PC-9 (cell line): Measurements from ENCODE around the gene SRPK1. TPM values are rescaled to one million over a fixed set of nuclear protein-coding genes. Genes with fewer than 3 reads are reported as not detected.
A peak's percentile ranks its signal among the peaks of the same experiment; 100 is the strongest.

ENCODE experiments used
- BruUV-seq: library from RNA; stranded (reverse); fragments of 400-500 nt; replicated peaks from 2 replicates; lab custom pipeline; 2021; lab: Mats Ljungman, UMichigan
- CTCF ChIA-PET: fragments of 300-600 bp; sonication (Branson Sonifier 250); formaldehyde crosslinking; loops from one replicate; lab custom pipeline; 2022; ENCODE audit warnings: antibody characterized with exemption; lab: Charles Lee
- POLR2A ChIA-PET: fragments of 300-600 bp; sonication (Branson Sonifier 250); formaldehyde crosslinking; loops from one replicate; lab custom pipeline; 2022; ENCODE audit warnings: antibody characterized with exemption; ENCODE audit not compliant: unreplicated experiment; lab: Charles Lee
- DNase-seq, 2 experiments: peaks; one replicate each; pipeline versions ENCODE4 v3.0.0 to v3.0.0-alpha.2; 2015 to 2022; ENCODE audit warnings: mixed read lengths in 1 of 2
- H2AFZ ChIP-seq: fragments of 200-600 bp; sonication (generic); 2 replicates; pipeline ENCODE4 v1.8.1; 2017; ENCODE audit warnings: antibody characterized with exemption
- H3F3A ChIP-seq: fragments of 200-600 bp; sonication (generic); 2 replicates; pipeline ENCODE4 v1.8.1; 2017; ENCODE audit warnings: antibody characterized with exemption, mild to moderate bottlenecking, low read depth; ENCODE audit not compliant: insufficient read depth
- H3K27ac ChIP-seq: fragments of 200-600 bp; sonication (generic); 2 replicates; pipeline ENCODE4 v1.6.1; 2016; ENCODE audit warnings: mixed run types
- H3K27me3 ChIP-seq: fragments of 200-600 bp; sonication (generic); 2 replicates; pipeline ENCODE4 v1.6.1; 2016; ENCODE audit warnings: low read depth, mixed run types; ENCODE audit not compliant: insufficient read depth
- H3K36me3 ChIP-seq: fragments of 200-600 bp; sonication (generic); 2 replicates; pipeline ENCODE4 v1.6.1; 2016; ENCODE audit warnings: low read depth, mixed run types
- H3K4me1 ChIP-seq: fragments of 200-600 bp; sonication (generic); replicated peaks from 2 replicates; pipeline ENCODE4 v1.6.1; 2016; ENCODE audit warnings: mixed run types; ENCODE audit not compliant: insufficient read depth
- H3K4me2 ChIP-seq: fragments of 200-600 bp; sonication (generic); 2 replicates; pipeline ENCODE4 v1.6.1; 2017; ENCODE audit warnings: mixed run types
- H3K4me3 ChIP-seq: fragments of 200-600 bp; sonication (generic); 2 replicates; pipeline ENCODE4 v1.6.1; 2016; ENCODE audit warnings: mixed run types
- H3K79me2 ChIP-seq: fragments of 200-600 bp; sonication (generic); 2 replicates; pipeline ENCODE4 v1.6.1; 2017; ENCODE audit warnings: low read depth, mixed run types
- H3K9me2 ChIP-seq: fragments of 200-600 bp; sonication (generic); 2 replicates; pipeline ENCODE4 v1.8.1; 2017; ENCODE audit warnings: mild to moderate bottlenecking; ENCODE audit not compliant: insufficient read depth
- H3K9me3 ChIP-seq: fragments of 200-600 bp; sonication (generic); 2 replicates; pipeline ENCODE4 v1.8.1; 2016; ENCODE audit warnings: low read depth; ENCODE audit not compliant: insufficient read depth
- H4K20me1 ChIP-seq: fragments of 200-600 bp; sonication (generic); 2 replicates; pipeline ENCODE4 v1.8.1; 2017; ENCODE audit not compliant: insufficient read depth
- EZH2 ChIP-seq: fragments of 200-600 bp; sonication (generic); IDR thresholded peaks from 2 replicates; pipeline ENCODE4 v1.8.0; 2017; ENCODE audit warnings: antibody characterized with exemption, low read depth
- intact Hi-C: fragments of 100-400 bp; cut with micrococcal nuclease; formaldehyde crosslinking; loops from one replicate; pipeline ENCODE4 v1.10.0; 2022; ENCODE audit not compliant: unreplicated experiment
- total RNA-seq: library from RNA; stranded (reverse); gene quantifications from 2 replicates; pipeline ENCODE4 v1.2.3, GENCODE V29; 2021
- TF ChIP-seq, protein P1 (sequence below): fragments of 200-600 bp; sonication (generic); conservative IDR thresholded peaks from 2 replicates; pipeline ENCODE4 v1.6.1; 2017; ENCODE audit warnings: mixed run types, antibody characterized with exemption, mild to moderate bottlenecking, moderate library complexity

SRPK1 gene
- total RNA-seq, 1 experiment from 2014 or later = 98.7 TPM

- Histone ChIP-seq H3K4me1 (peaks cover 22% of the 10 kb centered on the region), H3K27me3 (no peaks in the 10 kb centered on the region), H3F3A (peaks cover 21% of the 10 kb centered on the region), H4K20me1 (no peaks in the 10 kb centered on the region), H3K4me3 (no peak overlapping the region), H3K79me2 (no peaks in the 10 kb centered on the region), H3K9me3 (no peaks in the 10 kb centered on the region), H2AFZ (no peak overlapping the region), H3K9me2 (no peaks in the 10 kb centered on the region), H3K4me2 (no peak overlapping the region), H3K27ac (no peak overlapping the region), H3K36me3 (no peaks in the 10 kb centered on the region)
- no peak for DNase-seq
- no peak for TF ChIP-seq EZH2
- TF ChIP-seq, protein P1, sequence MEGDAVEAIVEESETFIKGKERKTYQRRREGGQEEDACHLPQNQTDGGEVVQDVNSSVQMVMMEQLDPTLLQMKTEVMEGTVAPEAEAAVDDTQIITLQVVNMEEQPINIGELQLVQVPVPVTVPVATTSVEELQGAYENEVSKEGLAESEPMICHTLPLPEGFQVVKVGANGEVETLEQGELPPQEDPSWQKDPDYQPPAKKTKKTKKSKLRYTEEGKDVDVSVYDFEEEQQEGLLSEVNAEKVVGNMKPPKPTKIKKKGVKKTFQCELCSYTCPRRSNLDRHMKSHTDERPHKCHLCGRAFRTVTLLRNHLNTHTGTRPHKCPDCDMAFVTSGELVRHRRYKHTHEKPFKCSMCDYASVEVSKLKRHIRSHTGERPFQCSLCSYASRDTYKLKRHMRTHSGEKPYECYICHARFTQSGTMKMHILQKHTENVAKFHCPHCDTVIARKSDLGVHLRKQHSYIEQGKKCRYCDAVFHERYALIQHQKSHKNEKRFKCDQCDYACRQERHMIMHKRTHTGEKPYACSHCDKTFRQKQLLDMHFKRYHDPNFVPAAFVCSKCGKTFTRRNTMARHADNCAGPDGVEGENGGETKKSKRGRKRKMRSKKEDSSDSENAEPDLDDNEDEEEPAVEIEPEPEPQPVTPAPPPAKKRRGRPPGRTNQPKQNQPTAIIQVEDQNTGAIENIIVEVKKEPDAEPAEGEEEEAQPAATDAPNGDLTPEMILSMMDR = no peak
- ChIA-PET POLR2A (no interaction called here), CTCF (interaction anchor here (0.7 kb wide), 1 partner anchor 17 kb away, joined by 4 read pairs; no protein-coding TSS in a partner anchor)
- BruUV-seq = no TSS peak
- intact Hi-C loops = no loop called here
These were observed 112.2 kb downstream of the SRPK1 start for GRCh38 chr6:35808688-35809087.

- no peak for TF ChIP-seq EZH2
- TF ChIP-seq, protein P1 = no peak
- Histone ChIP-seq H3K4me3 (peak within 1 kb of the TSS; percentile 49; the same call in 1 of the 2 replicates), H3K4me2 (peak within 1 kb of the TSS; percentile 73), H3K36me3 (no peaks in the 10 kb centered on the region), H4K20me1 (no peaks in the 10 kb centered on the region), H2AFZ (peak within 1 kb of the TSS; percentile 74), H3K4me1 (peaks cover 3% of the 10 kb centered on the region), H3K27ac (no peak within 1 kb of the TSS), H3F3A (peaks cover 2% of the 10 kb centered on the region; the same call in 1 of the 2 replicates), H3K79me2 (no peaks in the 10 kb centered on the region), H3K27me3 (no peaks in the 10 kb centered on the region), H3K9me2 (no peaks in the 10 kb centered on the region), H3K9me3 (no peaks in the 10 kb centered on the region)
- intact Hi-C loops = no loop called here
- ChIA-PET POLR2A (no interaction called here), CTCF (no interaction called here)
- no TSS peak for BruUV-seq
- peak in 1 of 2 experiments; percentile 58 for DNase-seq
These were observed 115.7 kb downstream of the SRPK1 start, which contains the start of gene LHFPL5 for GRCh38 chr6:35804996-35805736. TSS of gene LHFPL5 (plus strand) at chr6:35805352. CDS start at chr6:35805671, 319 bp downstream.

- H3K27me3 ChIP-seq = no peaks in the 10 kb centered on the region
- H3K79me2 ChIP-seq = no peaks in the 10 kb centered on the region
- DNase-seq = no peak
- TF ChIP-seq EZH2 = no peak
- TF ChIP-seq, protein P1 = no peak
- no peak overlapping the region for H2AFZ ChIP-seq
- no peaks in the 10 kb centered on the region for H3K4me1 ChIP-seq
- BruUV-seq = no TSS peak
- no peaks in the 10 kb centered on the region for H4K20me1 ChIP-seq
- H3K9me2 ChIP-seq = no peaks in the 10 kb centered on the region
- intact Hi-C loops = no loop called here
- no peaks in the 10 kb centered on the region for H3K9me3 ChIP-seq
- H3K36me3 ChIP-seq = no peaks in the 10 kb centered on the region
- H3K4me3 ChIP-seq = no peak overlapping the region
- H3K4me2 ChIP-seq = no peak overlapping the region
- ChIA-PET POLR2A (no interaction called here), CTCF (no interaction called here)
- H3K27ac ChIP-seq = no peak overlapping the region
- H3F3A ChIP-seq = no peaks in the 10 kb centered on the region
These were observed 119.8 kb downstream of the SRPK1 start for GRCh38 chr6:35801148-35801547.
